ENCODE data around the gene MYL11.
A peak's percentile ranks its signal among the peaks of the same experiment; 100 is the strongest.

The MYL11 gene

DNA sequence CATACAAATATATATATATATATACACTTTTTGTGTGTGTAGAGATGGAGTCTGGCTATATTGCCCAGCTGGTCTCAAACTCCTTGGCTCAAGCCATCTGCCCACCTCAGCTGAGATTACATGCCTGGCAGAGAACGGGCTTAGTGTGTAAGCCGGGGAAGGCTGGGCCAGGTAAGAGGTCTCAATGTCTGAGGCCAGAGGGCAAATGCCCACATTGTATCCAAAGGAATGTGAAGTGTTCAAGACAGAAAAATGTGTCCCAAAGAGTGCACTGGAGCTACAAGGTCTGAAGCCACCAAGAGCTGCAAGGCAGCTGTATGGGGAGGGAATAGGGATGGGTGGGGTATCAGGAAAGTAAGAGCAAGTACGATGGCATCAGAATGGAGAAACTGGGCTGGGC is 28.3 kb upstream of the MYL11 start:
- Histone ChIP-seq H3K79me2 (ENCODE audit: control insufficient read depth, insufficient read depth, low read length, unreplicated experiment) (no peaks in the 10 kb centered on the region), H3K27me3 (ENCODE audit: insufficient read depth, low read length) (no peaks in the 10 kb centered on the region), H3K4me1 (ENCODE audit: control insufficient read depth, insufficient read depth, low read length, unreplicated experiment) (peaks cover 4% of the 10 kb centered on the region), H3K4me3 (ENCODE audit: low read depth, low read length) (no peak overlapping the region), H3K36me3 (ENCODE audit: insufficient read depth, low read length) (0 out of 2 replicates have a peak, but pooled peaks cover 7% of the 10 kb centered on the region), H2AFZ (ENCODE audit: low read length, unreplicated experiment) (no peak overlapping the region), H3K27ac (ENCODE audit: low read depth, low read length) (no peak overlapping the region)

GRCh38 chr16:30348113-30348512 is 26.5 kb upstream of the MYL11 start:
- no peaks in the 10 kb centered on the region for H3K27me3 ChIP-seq (ENCODE audit: insufficient read depth, low read length)
- no peak overlapping the region for H3K4me3 ChIP-seq (ENCODE audit: low read depth, low read length)
- peaks cover 21% of the 10 kb centered on the region for H3K4me1 ChIP-seq (ENCODE audit: control insufficient read depth, insufficient read depth, low read length, unreplicated experiment)
- no peak overlapping the region for H2AFZ ChIP-seq (ENCODE audit: low read length, unreplicated experiment)
- H3K79me2 ChIP-seq (ENCODE audit: control insufficient read depth, insufficient read depth, low read length, unreplicated experiment): peaks cover 3% of the 10 kb centered on the region
- no peak overlapping the region for H3K27ac ChIP-seq (ENCODE audit: low read depth, low read length)
- 0 out of 2 replicates have a peak, but pooled peaks cover 7% of the 10 kb centered on the region for H3K36me3 ChIP-seq (ENCODE audit: insufficient read depth, low read length)

DNA sequence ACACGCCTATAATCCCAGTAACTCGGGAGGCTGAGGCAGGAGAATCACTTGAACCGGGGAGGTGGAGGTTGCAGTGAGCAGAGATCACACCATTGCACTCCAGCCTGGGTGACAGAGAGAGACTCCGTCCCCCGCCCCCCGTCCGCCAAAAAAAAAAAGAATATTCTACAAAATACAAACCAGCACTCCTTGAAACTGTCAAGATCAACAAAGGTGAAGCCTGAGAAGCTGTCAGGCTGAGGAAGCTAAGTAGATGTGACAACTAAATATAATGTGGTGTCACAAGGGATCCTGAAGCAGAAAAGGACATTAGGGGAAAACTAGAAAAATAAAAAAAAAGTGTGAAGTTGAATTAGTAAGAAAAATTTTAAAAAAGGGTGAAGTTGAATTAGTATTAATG is 25.7 kb upstream of the MYL11 start:
- Histone ChIP-seq H3K27ac (ENCODE audit: low read depth, low read length) (no peak overlapping the region), H3K36me3 (ENCODE audit: insufficient read depth, low read length) (0 out of 2 replicates have a peak, but pooled peaks cover 7% of the 10 kb centered on the region), H3K4me3 (ENCODE audit: low read depth, low read length) (no peak overlapping the region)

GRCh38 chr16:30349675-30350074 is 24.9 kb upstream of the MYL11 start:
- H2AFZ ChIP-seq (ENCODE audit: low read length, unreplicated experiment): no peak overlapping the region
- H3K27me3 ChIP-seq (ENCODE audit: insufficient read depth, low read length): no peaks in the 10 kb centered on the region
- peaks cover 25% of the 10 kb centered on the region for H3K4me1 ChIP-seq (ENCODE audit: control insufficient read depth, insufficient read depth, low read length, unreplicated experiment)
- H3K79me2 ChIP-seq (ENCODE audit: control insufficient read depth, insufficient read depth, low read length, unreplicated experiment): peaks cover 18% of the 10 kb centered on the region
- H3K27ac ChIP-seq (ENCODE audit: low read depth, low read length): no peak overlapping the region
- 0 out of 2 replicates have a peak, but pooled peaks cover 7% of the 10 kb centered on the region for H3K36me3 ChIP-seq (ENCODE audit: insufficient read depth, low read length)
- no peak overlapping the region for H3K4me3 ChIP-seq (ENCODE audit: low read depth, low read length)

More for the DNA sequence above, 25.7 kb upstream of the MYL11 start:
- Histone ChIP-seq H2AFZ (ENCODE audit: low read length, unreplicated experiment) (no peak overlapping the region), H3K79me2 (ENCODE audit: control insufficient read depth, insufficient read depth, low read length, unreplicated experiment) (peaks cover 11% of the 10 kb centered on the region), H3K4me1 (ENCODE audit: control insufficient read depth, insufficient read depth, low read length, unreplicated experiment) (peaks cover 22% of the 10 kb centered on the region), H3K27me3 (ENCODE audit: insufficient read depth, low read length) (no peaks in the 10 kb centered on the region)

- peaks cover 22% of the 10 kb centered on the region for H3K79me2 ChIP-seq (ENCODE audit: control insufficient read depth, insufficient read depth, low read length, unreplicated experiment)
- H3K27ac ChIP-seq (ENCODE audit: low read depth, low read length): no peak overlapping the region
- H3K36me3 ChIP-seq (ENCODE audit: insufficient read depth, low read length): 0 out of 2 replicates have a peak, but pooled peaks cover 7% of the 10 kb centered on the region
- no peak overlapping the region for H2AFZ ChIP-seq (ENCODE audit: low read length, unreplicated experiment)
- H3K4me1 ChIP-seq (ENCODE audit: control insufficient read depth, insufficient read depth, low read length, unreplicated experiment): peaks cover 25% of the 10 kb centered on the region
- no peaks in the 10 kb centered on the region for H3K27me3 ChIP-seq (ENCODE audit: insufficient read depth, low read length)
- no peak overlapping the region for H3K4me3 ChIP-seq (ENCODE audit: low read depth, low read length)
Measured at GRCh38 chr16:30350134-30350871, 24.3 kb upstream of the MYL11 start.

- Histone ChIP-seq H3K4me3 (ENCODE audit: low read depth, low read length) (no peak overlapping the region), H3K79me2 (ENCODE audit: control insufficient read depth, insufficient read depth, low read length, unreplicated experiment) (peaks cover 22% of the 10 kb centered on the region), H3K27ac (ENCODE audit: low read depth, low read length) (no peak overlapping the region)
Measured at GRCh38 chr16:30351001-30351441, 23.6 kb upstream of the MYL11 start.

GRCh38 chr16:30351586-30352419 is 22.8 kb upstream of the MYL11 start:
- Histone ChIP-seq H3K4me3 (ENCODE audit: low read depth, low read length) (no peak overlapping the region), H3K27ac (ENCODE audit: low read depth, low read length) (peak overlapping the region; percentile 80), H3K27me3 (ENCODE audit: insufficient read depth, low read length) (no peaks in the 10 kb centered on the region), H3K79me2 (ENCODE audit: control insufficient read depth, insufficient read depth, low read length, unreplicated experiment) (peaks cover 22% of the 10 kb centered on the region), H3K4me1 (ENCODE audit: control insufficient read depth, insufficient read depth, low read length, unreplicated experiment) (peaks cover 38% of the 10 kb centered on the region), H3K36me3 (ENCODE audit: insufficient read depth, low read length) (0 out of 2 replicates have a peak, but pooled peaks cover 7% of the 10 kb centered on the region), H2AFZ (ENCODE audit: low read length, unreplicated experiment) (no peak overlapping the region)

More at GRCh38 chr16:30351001-30351441, 23.6 kb upstream of the MYL11 start:
- H3K27me3 ChIP-seq (ENCODE audit: insufficient read depth, low read length): no peaks in the 10 kb centered on the region
- H3K4me1 ChIP-seq (ENCODE audit: control insufficient read depth, insufficient read depth, low read length, unreplicated experiment): peaks cover 30% of the 10 kb centered on the region
- no peak overlapping the region for H2AFZ ChIP-seq (ENCODE audit: low read length, unreplicated experiment)
- H3K36me3 ChIP-seq (ENCODE audit: insufficient read depth, low read length): 0 out of 2 replicates have a peak, but pooled peaks cover 7% of the 10 kb centered on the region

DNA sequence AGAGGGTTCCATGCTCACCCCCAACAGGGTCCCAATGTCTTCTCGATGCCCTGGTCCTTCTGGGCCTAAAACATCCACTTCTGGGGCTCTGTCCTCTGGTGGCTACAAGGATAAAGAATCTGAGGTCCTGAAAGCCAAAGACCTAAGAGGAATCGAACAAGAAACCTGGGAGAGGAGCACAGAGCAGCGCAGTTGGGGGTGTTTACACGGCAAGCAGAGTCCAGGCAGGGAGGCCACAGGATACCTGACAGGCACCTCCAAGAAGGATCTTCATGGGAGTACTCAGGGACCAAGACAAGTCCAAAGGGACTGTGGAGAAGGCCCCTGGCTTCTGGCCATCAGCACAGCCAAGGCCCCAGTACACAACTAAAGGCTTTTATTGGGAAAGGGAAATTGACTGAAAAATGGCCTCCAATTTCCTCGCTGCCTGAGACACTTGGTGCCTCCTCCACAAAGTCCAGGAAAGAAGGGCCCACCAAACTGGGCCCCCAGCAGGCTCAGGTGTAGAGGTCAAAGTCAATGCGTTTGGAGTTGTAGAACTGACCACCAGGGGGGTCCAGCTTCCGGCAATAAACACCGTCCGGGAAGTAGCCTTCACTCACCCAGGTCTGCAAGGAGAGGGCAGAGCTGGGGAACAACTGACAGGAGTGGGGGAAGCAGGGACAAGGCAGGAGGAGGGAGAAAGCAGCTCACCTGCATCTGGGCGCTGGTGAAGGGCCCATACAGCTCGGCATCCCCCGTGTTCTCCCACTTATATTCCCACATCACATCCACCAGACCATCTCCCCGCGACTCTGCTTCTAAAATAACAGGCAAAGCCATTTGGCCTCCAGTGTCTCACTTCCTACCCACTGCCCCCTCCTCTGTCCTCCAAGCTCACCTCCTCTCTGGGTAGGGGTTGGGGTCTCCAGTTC is 21.9 kb upstream of the MYL11 start:
- H3K79me2 ChIP-seq (ENCODE audit: control insufficient read depth, insufficient read depth, low read length, unreplicated experiment): peaks cover 22% of the 10 kb centered on the region
- no peak overlapping the region for H3K4me3 ChIP-seq (ENCODE audit: low read depth, low read length)
- 0 out of 2 replicates have a peak, but pooled peaks cover 7% of the 10 kb centered on the region for H3K36me3 ChIP-seq (ENCODE audit: insufficient read depth, low read length)
- no peaks in the 10 kb centered on the region for H3K27me3 ChIP-seq (ENCODE audit: insufficient read depth, low read length)
- no peak overlapping the region for H2AFZ ChIP-seq (ENCODE audit: low read length, unreplicated experiment)
- peaks cover 47% of the 10 kb centered on the region for H3K4me1 ChIP-seq (ENCODE audit: control insufficient read depth, insufficient read depth, low read length, unreplicated experiment)
- H3K27ac ChIP-seq (ENCODE audit: low read depth, low read length): peak overlapping the region; percentile 80

DNA sequence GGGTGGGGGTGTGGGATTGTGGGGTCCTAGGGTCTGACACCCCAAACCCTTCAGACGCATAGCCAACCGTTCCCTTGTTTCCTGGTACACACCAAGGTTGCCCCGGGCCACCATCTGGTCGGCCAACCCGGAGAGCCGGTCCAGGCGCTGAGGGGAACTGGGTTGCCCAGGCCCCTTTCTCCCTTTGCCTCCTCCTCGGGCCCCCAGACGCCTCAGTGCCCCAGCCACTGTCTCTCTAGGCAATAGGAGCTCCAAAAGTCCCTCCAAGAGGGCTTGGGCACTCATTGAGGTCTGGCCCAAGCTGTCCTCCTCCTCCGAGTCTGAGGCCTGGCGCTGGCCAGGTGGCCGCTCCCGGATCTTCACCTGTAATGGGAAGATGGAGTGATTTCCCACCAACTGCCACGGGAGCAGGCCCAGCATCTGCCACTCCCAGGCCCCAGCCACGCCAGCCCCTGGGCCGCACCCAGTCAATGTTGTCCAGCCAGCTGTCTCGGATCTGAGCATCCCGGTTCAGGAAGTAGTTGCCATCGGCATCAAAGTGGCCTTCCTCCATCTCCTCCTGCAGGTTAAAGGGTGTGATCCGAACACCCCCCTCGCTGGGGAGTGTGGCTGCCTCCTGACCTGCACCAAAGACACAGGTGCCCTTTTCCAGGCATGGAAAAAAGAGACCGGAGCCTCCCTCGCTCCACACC is 21.0 kb upstream of the MYL11 start:
- Histone ChIP-seq H3K4me1 (ENCODE audit: control insufficient read depth, insufficient read depth, low read length, unreplicated experiment) (peaks cover 47% of the 10 kb centered on the region), H3K27me3 (ENCODE audit: insufficient read depth, low read length) (no peaks in the 10 kb centered on the region), H3K79me2 (ENCODE audit: control insufficient read depth, insufficient read depth, low read length, unreplicated experiment) (peaks cover 22% of the 10 kb centered on the region), H2AFZ (ENCODE audit: low read length, unreplicated experiment) (no peak overlapping the region), H3K36me3 (ENCODE audit: insufficient read depth, low read length) (0 out of 2 replicates have a peak, but pooled peaks cover 7% of the 10 kb centered on the region), H3K4me3 (ENCODE audit: low read depth, low read length) (peak overlapping the region; percentile 89), H3K27ac (ENCODE audit: low read depth, low read length) (peak overlapping the region; percentile 96; the same call in 1 of the 2 replicates)

Data from ACC112 (cell line).